ENCODE data around the gene FADS6.
"Not testable (repeated sequence)": the region's sequence is repeated elsewhere in the genome, so short reads cannot be mapped to it uniquely, and the experiment has no call there.

FADS6 gene

DNA sequence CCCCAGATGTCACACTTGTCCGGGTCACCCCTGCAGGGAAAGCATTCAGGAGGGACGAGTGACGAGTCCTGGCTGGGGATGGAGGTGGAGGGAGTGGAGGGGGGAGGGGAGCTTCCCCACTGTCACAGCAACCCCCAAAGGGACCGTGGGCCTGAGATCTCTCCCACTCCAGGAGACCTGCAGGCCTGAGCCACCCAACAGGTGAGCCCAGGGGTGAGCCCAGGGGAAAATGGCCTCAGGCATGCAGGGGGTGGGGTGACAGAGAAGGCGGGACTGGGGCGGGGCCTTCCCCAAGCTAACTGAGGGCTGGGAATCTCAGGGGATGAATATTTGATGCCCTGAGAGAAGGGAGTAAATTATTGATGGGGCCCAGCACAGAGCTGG, 27.2 kb upstream of the FADS6 start:
- no peak for DNase-seq (ENCODE audit: low read depth)

DNA sequence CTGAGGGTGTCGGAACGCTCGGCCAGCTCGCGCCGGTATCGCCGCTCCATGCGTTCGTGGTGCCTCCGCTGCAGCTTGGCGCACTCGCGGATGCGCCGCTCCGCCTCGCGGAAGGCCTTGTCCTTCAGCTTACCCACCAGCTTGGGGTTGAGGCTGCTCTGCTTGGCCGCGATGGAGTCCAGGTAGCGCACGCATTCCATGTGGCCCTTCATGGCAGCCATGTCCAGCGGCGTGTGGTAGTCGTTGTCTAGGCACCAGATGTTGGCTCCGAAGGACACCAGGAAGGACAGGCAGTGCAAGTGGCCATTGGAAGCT, 26.8 kb upstream of the FADS6 start:
- no peak for DNase-seq (ENCODE audit: low read depth)

- DNase-seq (ENCODE audit: low read depth): no peak
Measured at GRCh38 chr17:74919440-74920305, 26.2 kb upstream of the FADS6 start.

DNA sequence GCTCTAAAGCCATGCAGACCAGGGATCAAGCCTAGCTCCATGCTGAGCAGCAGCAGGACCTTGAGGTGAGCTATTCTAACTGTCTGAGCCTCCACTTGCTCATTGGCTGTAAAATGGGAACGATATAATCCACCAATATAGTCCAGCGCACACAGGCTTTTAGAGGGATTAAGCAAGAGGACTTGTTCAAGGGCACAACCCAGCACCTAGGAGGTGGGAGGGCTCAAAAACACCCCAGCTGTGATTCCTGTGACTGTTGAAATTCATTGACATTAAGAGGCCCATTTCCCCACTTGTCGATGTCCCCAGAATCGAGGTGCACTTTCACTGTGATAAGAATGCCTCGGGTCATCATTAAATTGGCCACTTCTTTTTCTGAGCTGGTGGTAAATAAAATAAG, 25.5 kb upstream of the FADS6 start:
- DNase-seq (ENCODE audit: low read depth): no peak

GRCh38 chr17:74917430-74917829, 24.0 kb upstream of the FADS6 start:
- no peak for DNase-seq (ENCODE audit: low read depth)

DNA sequence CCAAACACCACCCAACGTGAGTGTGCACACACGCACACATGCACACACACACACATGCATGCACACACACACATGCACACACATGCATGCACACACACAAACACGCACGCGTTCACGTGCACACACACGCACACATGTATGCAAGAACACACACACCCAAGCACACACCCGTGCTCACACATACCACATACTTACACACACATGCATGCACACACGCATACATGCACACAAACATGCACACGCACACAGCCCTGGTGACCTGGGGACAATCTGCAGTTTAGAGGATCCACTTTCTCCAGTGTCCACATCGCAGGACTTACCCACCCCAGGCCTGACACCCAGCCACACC, 23.4 kb upstream of the FADS6 start:
- DNase-seq (ENCODE audit: low read depth): no peak

- no peak for DNase-seq (ENCODE audit: low read depth)
Measured at GRCh38 chr17:74916136-74916850, 22.9 kb upstream of the FADS6 start.

GRCh38 chr17:74911423-74911822, 18.0 kb upstream of the FADS6 start:
- DNase-seq (ENCODE audit: low read depth): not testable (repeated sequence)

DNA sequence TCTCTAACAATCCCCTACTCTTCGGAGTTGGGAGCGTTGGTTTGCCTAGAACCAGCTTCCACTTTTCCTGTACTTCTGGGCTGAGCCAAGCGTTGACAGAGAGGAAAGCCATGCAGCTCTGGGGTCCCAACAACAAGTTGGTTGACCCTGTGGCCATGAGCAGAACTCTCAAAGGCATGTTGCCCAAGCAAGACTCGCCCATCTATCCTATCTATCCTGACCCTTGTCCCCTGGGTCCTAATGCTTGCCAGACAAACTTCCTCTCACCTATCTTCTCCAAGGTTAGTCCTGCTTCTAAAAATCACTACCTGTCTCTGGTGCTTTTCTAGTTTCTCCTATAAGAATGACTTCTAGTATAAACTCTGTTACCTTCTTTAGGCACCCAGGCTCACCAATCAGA, 15.7 kb upstream of the FADS6 start:
- not testable (repeated sequence) for DNase-seq (ENCODE audit: low read depth)

DNA sequence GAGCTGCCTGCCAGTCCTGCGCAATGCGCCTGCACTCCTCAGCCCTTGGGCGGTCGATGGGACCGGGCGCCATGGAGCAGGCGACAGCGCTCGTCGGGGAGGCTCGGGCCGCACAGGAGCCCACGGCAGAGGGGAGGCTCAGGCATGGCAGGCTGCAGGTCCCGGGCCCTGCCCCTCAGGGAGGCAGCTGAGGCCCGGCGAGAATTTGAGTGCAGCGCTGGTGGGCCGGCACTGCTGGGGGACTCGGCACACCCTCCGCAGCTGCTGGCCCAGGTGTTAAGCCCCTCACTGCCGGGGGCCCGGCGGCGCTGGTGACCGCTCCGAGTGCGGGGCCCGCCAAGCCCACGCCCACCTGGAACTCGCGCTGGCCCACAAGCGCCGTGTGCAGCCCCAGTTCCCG, 13.6 kb upstream of the FADS6 start:
- DNase-seq (ENCODE audit: low read depth): no peak

- DNase-seq (ENCODE audit: low read depth): not testable (repeated sequence)
Measured at GRCh38 chr17:74906214-74906793, 12.9 kb upstream of the FADS6 start.

- DNase-seq (ENCODE audit: low read depth): no peak
Measured at GRCh38 chr17:74904687-74905409, 11.4 kb upstream of the FADS6 start.

GRCh38 chr17:74903671-74904070, 10.2 kb upstream of the FADS6 start:
- DNase-seq (ENCODE audit: low read depth): no peak

DNA sequence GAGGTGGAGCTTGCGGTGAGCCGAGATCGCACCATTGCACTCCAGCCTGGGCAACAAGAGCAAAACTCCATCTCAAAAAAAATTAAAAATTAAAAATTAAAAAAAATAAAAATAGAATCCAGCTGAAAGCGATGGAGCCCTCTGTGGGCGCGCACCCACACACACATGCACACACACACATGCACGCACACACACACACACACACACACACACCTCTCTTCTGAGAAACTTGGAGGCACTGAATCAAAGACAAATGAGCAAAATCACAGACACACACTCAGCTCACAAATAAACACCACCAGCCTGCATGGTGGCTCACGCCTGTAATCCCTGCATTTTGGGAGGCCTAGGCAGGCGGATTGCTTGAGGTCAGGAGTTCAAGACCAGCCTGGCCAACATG, 9.6 kb upstream of the FADS6 start:
- no peak for DNase-seq (ENCODE audit: low read depth)

DNA sequence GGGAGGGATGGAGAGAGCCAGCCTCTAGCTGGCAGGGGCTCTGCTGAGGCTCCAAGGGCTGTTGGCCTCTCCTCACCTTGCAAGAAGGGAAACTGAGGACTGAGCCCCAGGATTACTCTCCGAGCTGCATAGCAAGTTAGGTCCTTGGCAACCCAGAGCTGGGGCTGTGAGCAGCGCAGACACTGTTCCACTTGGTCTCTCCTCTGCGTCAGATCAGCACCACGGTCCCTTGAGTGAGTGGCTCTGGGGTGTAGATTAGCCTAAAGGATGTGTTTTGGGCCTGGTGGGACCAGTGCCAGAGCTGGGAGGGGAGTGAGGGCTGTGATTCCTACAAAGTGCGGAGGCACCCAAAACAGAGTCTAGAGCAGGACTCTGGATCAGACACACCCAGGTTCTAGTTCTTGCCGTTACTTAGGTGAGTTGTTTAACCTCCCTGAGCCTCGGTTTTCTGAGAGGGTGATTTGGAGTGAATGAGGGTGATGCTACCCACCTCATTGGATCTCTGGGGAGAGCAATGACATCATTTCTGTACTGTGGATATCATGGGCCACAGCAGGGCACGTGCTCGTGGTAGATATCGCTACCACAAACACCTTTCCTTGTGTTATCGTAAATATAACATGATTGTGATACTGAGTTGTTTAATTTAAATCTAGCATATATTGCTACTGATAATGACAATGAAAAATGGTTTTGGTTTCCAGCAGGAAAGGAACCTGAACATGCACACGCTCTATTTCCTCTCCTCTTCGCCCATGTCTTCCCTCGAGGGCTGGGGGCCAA, 8.1 kb upstream of the FADS6 start:
- DNase-seq (ENCODE audit: low read depth): no peak

DNA sequence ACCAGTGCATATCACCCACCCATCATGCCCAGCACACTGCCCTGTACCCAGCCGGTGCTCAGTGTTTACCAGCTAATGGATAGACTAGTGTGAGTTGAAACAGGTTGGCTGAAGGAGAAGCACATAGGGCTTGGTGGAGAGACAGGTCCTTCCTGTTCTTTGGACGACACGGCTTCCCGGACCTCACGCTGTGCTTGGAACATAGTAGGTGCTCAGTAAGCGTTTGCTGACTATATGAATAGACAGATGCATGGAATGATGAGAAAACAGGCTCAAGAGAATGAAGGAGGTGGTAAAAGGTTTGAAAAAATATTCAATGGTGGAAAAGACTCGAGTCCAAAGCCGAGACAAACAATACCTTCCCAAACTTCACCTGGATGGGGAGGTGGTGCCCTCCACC, 6.8 kb upstream of the FADS6 start:
- no peak for DNase-seq (ENCODE audit: low read depth)

DNA sequence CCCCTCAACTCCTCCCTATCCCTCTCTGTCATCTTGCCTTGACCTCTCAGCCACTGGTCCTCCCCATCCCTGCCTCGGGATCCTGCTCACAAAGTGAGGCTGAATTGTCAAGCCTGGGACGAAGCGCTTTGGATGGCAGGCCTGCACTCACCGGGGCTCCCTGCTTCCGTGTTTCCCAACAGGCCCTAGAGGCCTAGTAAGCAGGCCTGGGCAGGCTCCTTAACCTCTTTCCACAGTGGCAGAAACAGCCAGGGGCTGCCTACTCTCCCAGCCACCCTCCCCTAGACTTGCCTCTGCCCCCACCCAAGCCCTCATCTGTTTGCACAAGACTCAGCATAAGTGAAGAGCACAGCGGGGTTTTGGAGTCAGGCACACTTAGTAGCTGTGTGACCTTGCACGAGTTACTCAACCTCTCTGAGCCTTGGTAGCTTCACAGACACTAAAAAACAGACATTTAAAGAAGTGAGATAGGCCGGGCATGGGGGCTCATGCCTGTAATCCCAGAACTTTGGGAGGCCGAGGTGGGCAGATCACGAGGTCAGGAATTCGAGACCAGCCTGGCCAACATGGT, 5.0 kb upstream of the FADS6 start:
- no peak for DNase-seq (ENCODE audit: low read depth)

DNA sequence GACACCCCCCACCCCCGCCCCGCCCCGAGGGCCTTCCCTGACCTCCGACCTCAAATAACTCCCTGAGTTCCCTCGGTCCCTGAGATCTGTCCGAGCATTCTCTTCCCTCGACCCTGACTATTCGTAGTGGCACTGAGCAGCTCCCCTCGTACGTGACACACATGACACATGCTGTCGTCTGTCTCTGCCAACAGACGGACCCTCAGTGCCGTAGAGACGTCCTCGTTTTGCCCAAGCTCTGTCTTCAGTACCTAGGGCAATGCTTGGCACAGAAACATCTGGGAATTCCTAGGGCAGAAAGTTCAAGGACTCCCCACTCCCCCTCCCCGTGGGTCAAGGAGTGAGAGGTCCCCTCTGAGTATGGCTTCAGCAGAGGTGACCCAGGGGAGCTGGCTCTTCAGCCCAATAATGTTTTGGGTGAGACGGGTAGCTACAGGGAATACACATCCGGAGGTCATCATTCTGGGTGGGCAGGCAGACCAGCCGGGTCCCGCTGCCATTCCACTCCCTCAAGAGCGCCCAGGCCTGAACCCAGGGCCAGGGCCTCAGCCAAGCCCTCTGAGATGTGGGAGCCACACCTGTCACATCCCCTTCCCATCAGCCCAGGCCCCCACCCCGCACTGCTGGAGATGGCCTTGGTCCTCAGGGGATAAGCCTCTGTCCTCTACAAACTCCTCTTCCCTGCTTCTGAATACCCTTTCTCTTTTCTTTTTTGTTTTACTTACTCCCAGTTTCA, 671 bp upstream of the FADS6 start:
- DNase-seq (ENCODE audit: low read depth): no peak

GRCh38 chr17:74892013-74892841, 1.2 kb downstream of the FADS6 start:
- no peak for DNase-seq (ENCODE audit: low read depth)

GRCh38 chr17:74890554-74890953, 2.9 kb downstream of the FADS6 start:
- no peak for DNase-seq (ENCODE audit: low read depth)
